ENCODE measurements around the gene PRRC2A. TPM values are rescaled to one million over a fixed set of nuclear protein-coding genes. Genes with fewer than 3 reads are reported as not detected.

The PRRC2A gene
- total RNA-seq, 1 donor from 2014 or later: 133 TPM

DNA sequence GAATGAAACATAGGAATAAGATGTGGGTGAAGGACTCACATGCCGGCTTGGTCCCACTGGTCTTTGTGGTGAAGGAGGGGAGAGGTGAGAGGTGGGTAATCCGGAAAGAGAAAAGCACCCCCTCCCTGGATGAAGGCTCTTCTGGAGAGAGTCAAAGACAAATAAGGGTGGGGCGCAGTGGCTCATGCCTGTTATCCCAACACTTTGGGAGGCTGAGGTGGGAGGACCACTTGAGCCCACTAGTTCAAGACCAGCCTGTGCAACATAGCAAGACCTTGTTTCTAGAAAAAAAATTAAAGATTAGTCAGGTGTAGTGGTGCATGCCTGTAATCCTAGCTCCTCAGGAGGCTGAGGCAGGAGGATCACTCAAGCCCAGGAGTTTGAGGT lies 41.4 kb upstream of the PRRC2A start:
- peaks cover 35% of the 10 kb centered on the region for H3K4me1 ChIP-seq
- TF ChIP-seq, protein P1, sequence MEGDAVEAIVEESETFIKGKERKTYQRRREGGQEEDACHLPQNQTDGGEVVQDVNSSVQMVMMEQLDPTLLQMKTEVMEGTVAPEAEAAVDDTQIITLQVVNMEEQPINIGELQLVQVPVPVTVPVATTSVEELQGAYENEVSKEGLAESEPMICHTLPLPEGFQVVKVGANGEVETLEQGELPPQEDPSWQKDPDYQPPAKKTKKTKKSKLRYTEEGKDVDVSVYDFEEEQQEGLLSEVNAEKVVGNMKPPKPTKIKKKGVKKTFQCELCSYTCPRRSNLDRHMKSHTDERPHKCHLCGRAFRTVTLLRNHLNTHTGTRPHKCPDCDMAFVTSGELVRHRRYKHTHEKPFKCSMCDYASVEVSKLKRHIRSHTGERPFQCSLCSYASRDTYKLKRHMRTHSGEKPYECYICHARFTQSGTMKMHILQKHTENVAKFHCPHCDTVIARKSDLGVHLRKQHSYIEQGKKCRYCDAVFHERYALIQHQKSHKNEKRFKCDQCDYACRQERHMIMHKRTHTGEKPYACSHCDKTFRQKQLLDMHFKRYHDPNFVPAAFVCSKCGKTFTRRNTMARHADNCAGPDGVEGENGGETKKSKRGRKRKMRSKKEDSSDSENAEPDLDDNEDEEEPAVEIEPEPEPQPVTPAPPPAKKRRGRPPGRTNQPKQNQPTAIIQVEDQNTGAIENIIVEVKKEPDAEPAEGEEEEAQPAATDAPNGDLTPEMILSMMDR (IDR thresholded peaks at IDR 0.05): no peak
- ATAC-seq: no peak

DNA sequence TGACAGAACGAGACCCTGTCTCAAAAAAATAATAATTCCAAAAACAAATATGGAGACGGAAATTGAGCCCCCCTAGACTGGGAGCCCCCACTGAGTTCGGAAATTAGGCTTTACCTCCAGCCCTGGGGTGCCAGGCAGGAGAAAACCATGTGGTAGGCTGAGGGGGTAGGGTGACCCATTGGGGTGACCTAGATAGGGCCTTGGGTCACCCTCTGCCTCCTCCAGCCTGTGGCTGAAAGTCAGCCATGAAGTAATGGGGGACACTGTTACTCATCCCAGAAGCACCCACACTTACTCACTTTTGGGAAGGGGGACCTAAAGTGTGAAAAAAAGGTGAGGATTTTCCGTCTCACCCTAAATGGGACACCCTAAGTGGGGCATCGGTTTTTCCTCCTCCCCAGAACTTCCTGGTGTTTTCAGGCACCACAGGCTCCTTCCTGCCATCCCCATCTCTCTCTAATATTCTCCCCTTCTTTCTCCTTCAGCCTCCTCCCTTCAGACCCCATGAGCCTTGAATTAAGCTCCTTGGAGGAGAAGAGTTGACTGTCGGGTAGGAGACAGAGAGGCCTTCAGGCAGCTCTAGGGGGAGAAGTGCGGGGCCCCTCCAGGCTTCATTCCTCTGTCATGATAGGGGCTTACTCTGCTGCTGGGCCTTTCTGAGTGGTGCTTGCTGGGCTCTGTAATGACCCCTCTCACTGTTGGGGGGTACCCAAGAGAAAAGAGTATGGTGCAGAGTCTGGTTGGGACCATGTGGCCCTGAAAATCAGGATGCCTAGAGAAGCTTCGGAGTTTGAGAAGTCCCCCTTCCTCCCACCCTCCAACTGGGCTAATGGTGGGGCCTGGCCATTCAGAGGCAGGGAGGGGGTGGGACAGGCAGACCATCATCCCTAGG lies 40.7 kb upstream of the PRRC2A start:
- TF ChIP-seq, protein P1 (IDR thresholded peaks at IDR 0.05): no peak
- no peaks in the 10 kb centered on the region for H3K27me3 ChIP-seq (ENCODE audit: low read depth)
- intact Hi-C loops (cut with DNase I): no loop called here
- H3K4me1 ChIP-seq: peaks cover 41% of the 10 kb centered on the region
- H3K9me3 ChIP-seq: no peaks in the 10 kb centered on the region
- H3K4me3 ChIP-seq: peak overlapping the region; percentile 79
- no peaks in the 10 kb centered on the region for H3K36me3 ChIP-seq
- peak overlapping the region; percentile 84 for H3K27ac ChIP-seq
- DNase-seq (no peak), ATAC-seq (no peak)

More for the DNA sequence above, 41.4 kb upstream of the PRRC2A start:
- intact Hi-C loops (cut with DNase I): no loop called here
- H3K27me3 ChIP-seq (ENCODE audit: low read depth): no peaks in the 10 kb centered on the region
- no peak overlapping the region for H3K4me3 ChIP-seq
- no peak overlapping the region for H3K27ac ChIP-seq
- no peaks in the 10 kb centered on the region for H3K9me3 ChIP-seq
- no peaks in the 10 kb centered on the region for H3K36me3 ChIP-seq
- DNase-seq: no peak

DNA sequence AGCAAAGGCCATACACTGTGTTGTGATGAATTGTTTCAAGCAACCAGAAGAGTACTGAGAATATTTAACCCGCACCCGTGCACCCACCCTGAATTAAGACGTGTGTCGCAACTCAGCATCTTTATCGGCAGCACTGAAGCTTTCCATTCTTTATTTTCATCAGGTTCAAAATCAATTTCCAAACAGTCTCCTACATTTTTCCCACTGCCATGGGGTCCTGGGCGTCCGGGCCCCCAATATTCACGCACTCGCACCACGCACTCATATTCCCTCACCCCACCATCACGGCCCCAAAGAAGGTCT lies 40.1 kb upstream of the PRRC2A start:
- no peaks in the 10 kb centered on the region for H3K36me3 ChIP-seq
- TF ChIP-seq, protein P1 (IDR thresholded peaks at IDR 0.05): no peak
- no peak for ATAC-seq
- H3K4me3 ChIP-seq: peak overlapping the region; percentile 79
- peak overlapping the region; percentile 84 for H3K27ac ChIP-seq
- intact Hi-C loops (cut with DNase I): no loop called here
- H3K4me1 ChIP-seq: peaks cover 47% of the 10 kb centered on the region
- no peak for DNase-seq
- H3K27me3 ChIP-seq (ENCODE audit: low read depth): no peaks in the 10 kb centered on the region
- no peaks in the 10 kb centered on the region for H3K9me3 ChIP-seq

DNA sequence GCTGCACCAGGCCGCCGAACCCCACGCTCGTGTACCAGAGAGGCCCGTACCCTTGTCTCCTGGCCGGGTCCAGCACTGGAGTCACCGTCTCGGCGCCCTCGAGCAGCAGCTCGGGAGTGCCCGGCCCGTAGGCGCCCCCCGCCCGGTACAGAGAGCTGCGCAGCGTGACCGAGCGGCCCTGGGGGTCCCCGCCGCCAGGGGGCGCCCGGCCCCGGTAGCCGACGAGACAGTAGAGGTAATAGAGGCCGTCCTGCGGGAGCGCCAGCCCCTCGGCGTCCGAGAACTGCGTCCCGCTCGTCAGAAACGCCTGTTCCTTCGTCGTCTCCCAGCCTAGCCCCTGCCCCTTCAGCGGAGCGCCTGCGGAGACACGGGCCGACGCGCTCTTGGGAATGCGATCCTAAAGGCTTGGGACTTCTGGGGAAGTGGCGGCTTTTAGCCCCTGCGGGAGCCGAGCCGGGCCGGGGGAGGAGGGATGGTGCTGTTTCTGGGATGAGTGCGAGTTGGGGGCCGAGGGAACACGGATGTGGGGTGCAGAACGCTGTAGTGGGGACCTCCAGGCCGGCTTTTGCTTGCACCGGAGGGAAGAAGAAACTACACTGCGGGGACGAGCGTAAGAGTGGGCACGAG lies 39.6 kb upstream of the PRRC2A start:
- no peaks in the 10 kb centered on the region for H3K9me3 ChIP-seq
- H3K27me3 ChIP-seq (ENCODE audit: low read depth): no peaks in the 10 kb centered on the region
- peak overlapping the region; percentile 79 for H3K4me3 ChIP-seq
- TF ChIP-seq, protein P1 (IDR thresholded peaks at IDR 0.05): peak; percentile 99
- intact Hi-C loops (cut with DNase I): no loop called here
- peak overlapping the region; percentile 84 for H3K27ac ChIP-seq
- DNase-seq (peak; percentile 94), ATAC-seq (peak; percentile 98 to 99)
- peaks cover 52% of the 10 kb centered on the region for H3K4me1 ChIP-seq
- no peaks in the 10 kb centered on the region for H3K36me3 ChIP-seq

DNA sequence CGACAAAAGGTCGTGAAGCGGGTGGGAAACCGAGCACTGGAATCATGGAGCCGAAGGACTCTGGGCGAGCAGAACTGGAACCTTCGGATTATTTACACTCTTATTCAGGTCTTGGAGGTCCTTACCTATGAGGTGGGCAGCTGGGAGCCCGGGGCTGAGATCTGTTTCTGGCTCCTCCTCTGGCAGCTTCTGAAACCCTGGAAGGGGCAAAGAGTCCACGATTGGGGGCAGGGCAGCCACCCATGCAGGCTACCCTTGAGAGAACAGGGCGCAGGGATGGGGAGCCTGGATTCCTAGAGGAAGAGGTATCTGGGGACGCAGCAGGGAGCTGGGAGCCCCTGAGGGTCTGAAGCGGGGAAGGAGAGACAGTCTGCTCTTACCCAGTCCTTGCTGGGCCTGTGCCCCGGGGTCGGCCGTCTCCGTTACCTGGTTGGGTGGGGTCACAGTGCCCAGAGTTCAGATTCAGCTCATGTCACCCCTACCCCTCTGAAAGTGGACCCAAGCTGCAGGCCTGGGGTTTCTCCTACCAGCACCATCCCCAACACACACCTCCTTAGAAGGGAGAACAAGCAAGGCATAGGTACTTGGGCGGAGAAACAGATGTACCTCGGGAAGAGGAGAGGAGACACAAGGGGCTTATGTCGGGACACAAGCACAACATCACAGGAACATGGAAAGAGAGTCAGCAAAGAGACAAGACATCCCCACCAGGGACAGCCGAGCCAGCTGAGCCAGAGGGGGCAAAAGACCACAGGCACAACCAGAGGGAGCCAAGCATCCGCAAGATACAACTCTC lies 38.9 kb upstream of the PRRC2A start:
- ATAC-seq (peak; percentile 5 to 13), DNase-seq (no peak)
- Histone ChIP-seq H3K27ac (peak overlapping the region; percentile 84), H3K36me3 (no peaks in the 10 kb centered on the region), H3K4me1 (peaks cover 57% of the 10 kb centered on the region), H3K9me3 (no peaks in the 10 kb centered on the region), H3K4me3 (peak overlapping the region; percentile 79), H3K27me3 (ENCODE audit: low read depth) (no peaks in the 10 kb centered on the region)
- intact Hi-C loops (cut with DNase I): no loop called here
- TF ChIP-seq, protein P1 (IDR thresholded peaks at IDR 0.05): no peak
